IMR-90 (cell line): Measurements from ENCODE around the gene NIPA2. TPM values are rescaled to one million over a fixed set of nuclear protein-coding genes. Genes with fewer than 3 reads are reported as not detected.

Experiments used
- ATAC-seq: fragments of 200-7000 bp; cut with Tn5 transposase; 2 replicates; pipeline ENCODE4 v1.9.1; 2020; ENCODE audit warnings: low read depth, mild to moderate bottlenecking, moderate library complexity
- BruUV-seq: library from RNA; stranded (reverse); fragments of 400-500 nt; replicated peaks from 2 replicates; lab custom pipeline; 2021; lab: Mats Ljungman, UMichigan
- CTCF ChIA-PET: fragments of 300-600 bp; formaldehyde crosslinking; extraction: SDS; loops from one replicate; lab custom pipeline; 2021; ENCODE audit warnings: antibody characterized with exemption; lab: Yijun Ruan, JAX
- POLR2A ChIA-PET: fragments of 300-600 bp; sonication (Branson Sonifier 250); formaldehyde crosslinking; loops from one replicate; lab custom pipeline; 2022; ENCODE audit warnings: antibody characterized with exemption; ENCODE audit not compliant: unreplicated experiment; lab: Charles Lee
- DNase-seq: peaks from one replicate; pipeline ENCODE4 v3.0.0; 2013
- H2AFZ ChIP-seq: replicated peaks from 2 replicates; pipeline ENCODE3; 2013; ENCODE audit warnings: low read length, mild to moderate bottlenecking; ENCODE audit not compliant: poor library complexity
- H2AK5ac ChIP-seq: 2 replicates; pipeline ENCODE4 v1.6.1; 2013; ENCODE audit warnings: low read depth, low read length, inconsistent platforms
- H2AK9ac ChIP-seq: replicated peaks from 2 replicates; pipeline ENCODE3; 2013; ENCODE audit warnings: mild to moderate bottlenecking, low read depth, low read length, moderate library complexity; ENCODE audit not compliant: poor library complexity
- H2BK120ac ChIP-seq: 2 replicates; pipeline ENCODE4 v1.6.1; 2013; ENCODE audit warnings: low read depth, low read length, inconsistent platforms
- H2BK15ac ChIP-seq: 3 replicates; pipeline ENCODE4 v1.6.1; 2013; ENCODE audit warnings: low read depth, low read length, inconsistent platforms
- H2BK20ac ChIP-seq: 2 replicates; pipeline ENCODE4 v1.6.1; 2013; ENCODE audit warnings: low read depth, mild to moderate bottlenecking, inconsistent platforms, low read length, moderate library complexity
- H2BK5ac ChIP-seq: 2 replicates; pipeline ENCODE4 v1.6.1; 2013; ENCODE audit warnings: mild to moderate bottlenecking, low read depth, low read length, inconsistent platforms; ENCODE audit not compliant: poor library complexity, severe bottlenecking
- H3K14ac ChIP-seq: replicated peaks from 2 replicates; pipeline ENCODE4 v1.6.1; 2013; ENCODE audit warnings: low read depth, low read length, inconsistent platforms
- H3K18ac ChIP-seq: 2 replicates; pipeline ENCODE4 v1.6.1; 2013; ENCODE audit warnings: low read depth, low read length, control low read depth
- H3K23ac ChIP-seq: 2 replicates; pipeline ENCODE4 v1.6.1; 2013; ENCODE audit warnings: low read depth, low read length, inconsistent platforms
- H3K27ac ChIP-seq: 2 replicates; pipeline ENCODE4 v1.5.1; 2013; ENCODE audit warnings: mild to moderate bottlenecking, control low read depth, low read length; ENCODE audit not compliant: insufficient read depth
- H3K27me3 ChIP-seq: 2 replicates; pipeline ENCODE4 v1.6.1; 2013; ENCODE audit warnings: low read length; ENCODE audit not compliant: control insufficient read depth, insufficient read depth
- H3K36me3 ChIP-seq: 2 replicates; pipeline ENCODE4 v1.6.1; 2013; ENCODE audit warnings: low read length, mixed read lengths; ENCODE audit not compliant: control insufficient read depth, insufficient read depth
- H3K4ac ChIP-seq: 2 replicates; pipeline ENCODE4 v1.6.1; 2013; ENCODE audit warnings: low read depth, low read length, inconsistent platforms
- H3K4me1 ChIP-seq: 2 replicates; pipeline ENCODE4 v1.6.1; 2013; ENCODE audit warnings: low read length, mixed read lengths; ENCODE audit not compliant: control insufficient read depth, insufficient read depth
- H3K4me2 ChIP-seq: 2 replicates; pipeline ENCODE4 v1.6.1; 2013; ENCODE audit warnings: low read depth, mild to moderate bottlenecking, control low read depth, low read length, moderate library complexity
- H3K4me3 ChIP-seq: 2 replicates; pipeline ENCODE4 v1.5.1; 2013; ENCODE audit warnings: low read depth, mild to moderate bottlenecking, control low read depth, low read length, moderate library complexity; ENCODE audit not compliant: insufficient read depth
- H3K56ac ChIP-seq: 2 replicates; pipeline ENCODE4 v1.6.1; 2013; ENCODE audit warnings: low read length, inconsistent platforms; ENCODE audit not compliant: insufficient read depth; ENCODE audit errors: extremely low read depth
- H3K79me1 ChIP-seq, 2 experiments: 2 replicates each; pipeline ENCODE4 v1.6.1; 2013; ENCODE audit warnings: low read length in 2 of 2, inconsistent platforms in 1 of 2, low read depth in 1 of 2
- H3K9ac ChIP-seq: 2 replicates; pipeline ENCODE4 v1.6.1; 2013; ENCODE audit warnings: low read depth, low read length, control low read depth
- H3K9me1 ChIP-seq: 2 replicates; pipeline ENCODE4 v1.6.1; 2013; ENCODE audit warnings: low read length, inconsistent platforms; ENCODE audit not compliant: insufficient read depth
- H3K9me3 ChIP-seq: 2 replicates; pipeline ENCODE4 v1.6.1; 2013; ENCODE audit warnings: low read length; ENCODE audit not compliant: control insufficient read depth, insufficient read depth
- H4K20me1 ChIP-seq: 2 replicates; pipeline ENCODE4 v1.6.1; 2013; ENCODE audit warnings: low read length, inconsistent platforms; ENCODE audit not compliant: insufficient read depth
- H4K5ac ChIP-seq: 2 replicates; pipeline ENCODE4 v1.6.1; 2013; ENCODE audit warnings: mild to moderate bottlenecking, low read depth, low read length, control low read depth
- H4K8ac ChIP-seq, 2 experiments: 2 replicates each; pipeline ENCODE4 v1.6.1; 2013; ENCODE audit warnings: low read depth in 2 of 2, low read length in 2 of 2, control low read depth in 1 of 2, inconsistent platforms in 1 of 2
- H4K91ac ChIP-seq: 2 replicates; pipeline ENCODE4 v1.6.1; 2013; ENCODE audit warnings: low read depth, low read length, inconsistent platforms; ENCODE audit not compliant: insufficient read depth
- BHLHE40 ChIP-seq: fragments of 150-350 bp; IDR thresholded peaks from 2 replicates; pipeline ENCODE4 v1.6.1; 2016; ENCODE audit warnings: mild to moderate bottlenecking, low read depth, low read length
- CEBPB ChIP-seq: IDR thresholded peaks from 2 replicates; pipeline ENCODE4 v1.6.1; 2012; ENCODE audit warnings: low read depth, low read length, improper control_type of control experiment
- CHD1 ChIP-seq: IDR thresholded peaks from 2 replicates; pipeline ENCODE4 v1.6.1; 2012; ENCODE audit warnings: low read depth, low read length, improper control_type of control experiment
- CTCF ChIP-seq: conservative IDR thresholded peaks from 2 replicates; pipeline ENCODE4 v1.5.1; 2012; ENCODE audit warnings: mild to moderate bottlenecking, low read depth, low read length, improper control_type of control experiment
- ELK1 ChIP-seq: fragments of 150-350 bp; IDR thresholded peaks from 2 replicates; pipeline ENCODE4 v1.6.1; 2016; ENCODE audit warnings: low read depth, mild to moderate bottlenecking, low read length, moderate library complexity, borderline replicate concordance
- FOS ChIP-seq: fragments of 150-350 bp; IDR thresholded peaks from 2 replicates; pipeline ENCODE4 v1.6.1; 2016; ENCODE audit warnings: low read depth, low read length
- MAFK ChIP-seq: IDR thresholded peaks from 2 replicates; pipeline ENCODE4 v1.6.1; 2012; ENCODE audit warnings: low read depth, low read length, improper control_type of control experiment
- MXI1 ChIP-seq: IDR thresholded peaks from 2 replicates; pipeline ENCODE4 v1.6.1; 2012; ENCODE audit warnings: low read depth, mild to moderate bottlenecking, low read length, moderate library complexity, borderline replicate concordance
- POLR2A ChIP-seq: IDR thresholded peaks from 2 replicates; pipeline ENCODE4 v1.6.1; 2012; ENCODE audit warnings: mild to moderate bottlenecking, low read depth, low read length
- RAD21 ChIP-seq: IDR thresholded peaks from 2 replicates; pipeline ENCODE4 v1.6.1; 2012; ENCODE audit warnings: low read length, improper control_type of control experiment
- RCOR1 ChIP-seq: IDR thresholded peaks from 2 replicates; pipeline ENCODE4 v1.6.1; 2012; ENCODE audit warnings: mild to moderate bottlenecking, low read length, improper control_type of control experiment; ENCODE audit not compliant: insufficient replicate concordance
- RFX5 ChIP-seq: IDR thresholded peaks from 2 replicates; pipeline ENCODE4 v1.8.0; 2012; ENCODE audit warnings: low read depth, mild to moderate bottlenecking, low read length, moderate library complexity
- SMC3 ChIP-seq: fragments of 150-350 bp; IDR thresholded peaks from 2 replicates; pipeline ENCODE4 v1.6.1; 2016; ENCODE audit warnings: low read depth, mild to moderate bottlenecking, antibody characterized with exemption, low read length, moderate library complexity
- USF2 ChIP-seq: fragments of 150-350 bp; IDR thresholded peaks from 2 replicates; pipeline ENCODE4 v1.6.1; 2017; ENCODE audit warnings: mild to moderate bottlenecking, antibody characterized with exemption, low read length, low read depth
- WGBS, 2 experiments: methylation state at CpG; one replicate each; pipeline versions ENCODE4 v1.1.5 to v1.1.7; 2013; ENCODE audit warnings: missing lambda C conversion rate in 2 of 2; ENCODE audit not compliant: insufficient read length in 1 of 2; ENCODE audit errors: extremely low coverage in 2 of 2; 5-methylcytosine and 5-hydroxymethylcytosine counted together
- dilution Hi-C: fragments of 300-500 bp; cut with HindIII; formaldehyde crosslinking; loops from one replicate; pipeline ENCODE4 v1.14.3; 2018; ENCODE audit warnings: low sequenced_read_pairs; ENCODE audit not compliant: unreplicated experiment
- in situ Hi-C: fragments of 300-500 bp; cut with MboI; formaldehyde crosslinking; loops from 3 replicates; pipeline ENCODE4 v1.14.3; 2019; ENCODE audit warnings: low sequenced_read_pairs, inconsistent platforms, mixed read lengths
- intact Hi-C: fragments of 100-400 bp; cut with micrococcal nuclease; formaldehyde crosslinking; loops from 2 replicates; pipeline ENCODE4 v1.10.0; 2022
- polyA plus RNA-seq, 3 experiments: library from polyadenylated mRNA; depleted of rRNA; stranded (reverse); fragments of >200 nt; gene quantifications; 2 replicates each; pipeline ENCODE4 v1.2.3, GENCODE V29; 2012; ENCODE audit warnings: low replicate concordance in 1 of 3
- total RNA-seq: library from RNA; depleted of rRNA; stranded (reverse); fragments of >200 nt; gene quantifications from 2 replicates; pipeline ENCODE4 v1.2.3, GENCODE V29; 2012

NIPA2 gene
- total and polyA plus RNA-seq, 2 of the 4 experiments (the other 2 are of a cell fraction) = 33.0 to 38.0 TPM

- no peak for ATAC-seq
- Histone ChIP-seq H3K9me3 (no peaks in the 10 kb centered on the region), H2AFZ (no peak overlapping the region), H4K8ac (no peak overlapping the region), H4K20me1 (no peaks in the 10 kb centered on the region), H2BK15ac (no peak overlapping the region), H3K4me3 (no peak overlapping the region), H3K4me2 (no peak overlapping the region), H3K56ac (no peak overlapping the region), H3K27me3 (no peaks in the 10 kb centered on the region), H3K23ac (no peak overlapping the region), H3K18ac (no peak overlapping the region), H4K5ac (no peak overlapping the region), H4K91ac (no peak overlapping the region), H2BK120ac (no peak overlapping the region), H2BK5ac (no peak overlapping the region), H3K9me1 (no peaks in the 10 kb centered on the region), H3K36me3 (peaks cover 14% of the 10 kb centered on the region), H2AK9ac (no peak overlapping the region), H3K27ac (no peak overlapping the region), H2BK20ac (no peak overlapping the region), H2AK5ac (no peak overlapping the region), H3K79me1 (no peaks in the 10 kb centered on the region), H3K4ac (no peak overlapping the region), H3K9ac (no peak overlapping the region), H3K14ac (no peak overlapping the region), H3K4me1 (no peaks in the 10 kb centered on the region)
- ChIA-PET CTCF (no interaction called here), POLR2A (no interaction called here)
- in situ Hi-C loops = no loop called here
- no CpG with 5 or more reads among the region's 1 CpG for WGBS, 2 experiments
- BruUV-seq = no TSS peak
- dilution Hi-C loops = no loop called here
- no peak for DNase-seq
- intact Hi-C loops = no loop called here
- TF ChIP-seq POLR2A (no peak), MXI1 (no peak), ELK1 (no peak), USF2 (no peak), SMC3 (no peak), BHLHE40 (no peak), CHD1 (no peak), RCOR1 (no peak), CEBPB (no peak), RAD21 (no peak), FOS (no peak), RFX5 (no peak), CTCF (no peak), MAFK (no peak)
Measured at GRCh38 chr15:22827125-22827524, 11.3 kb upstream of the NIPA2 start.
